GM23338 (cell line): ENCODE results near the gene LMNTD2. TPM values are rescaled to one million over a fixed set of nuclear protein-coding genes. Genes with fewer than 3 reads are reported as not detected.

Experiments
- ATAC-seq: fragments of 200-7000 bp; cut with Tn5 transposase; 3 replicates; pipeline ENCODE4 v1.9.1; 2020
- DNase-seq: peaks from one replicate; pipeline ENCODE4 v3.0.0-alpha.2; 2015; ENCODE audit warnings: low spot score
- H2AFZ ChIP-seq: fragments of 200-600 bp; sonication (generic); 2 replicates; pipeline ENCODE4 v1.8.0; 2016; ENCODE audit warnings: antibody characterized with exemption, mild to moderate bottlenecking, moderate library complexity
- H3F3A ChIP-seq: fragments of 200-600 bp; sonication (generic); replicated peaks from 2 replicates; pipeline ENCODE4 v1.8.0; 2017; ENCODE audit warnings: antibody characterized with exemption, mixed run types, low read depth
- H3K27ac ChIP-seq: fragments of 200-600 bp; sonication (generic); 2 replicates; pipeline ENCODE4 v1.6.1; 2016; ENCODE audit warnings: low read depth
- H3K27me3 ChIP-seq: fragments of 200-600 bp; sonication (generic); 2 replicates; pipeline ENCODE4 v1.8.0; 2016; ENCODE audit warnings: mild to moderate bottlenecking, mixed run types, moderate library complexity; ENCODE audit not compliant: insufficient read depth
- H3K36me3 ChIP-seq: fragments of 200-600 bp; sonication (generic); 2 replicates; pipeline ENCODE4 v1.8.0; 2016; ENCODE audit warnings: mild to moderate bottlenecking; ENCODE audit not compliant: insufficient read depth
- H3K4me1 ChIP-seq: fragments of 200-600 bp; sonication (generic); 2 replicates; pipeline ENCODE4 v1.8.0; 2016; ENCODE audit warnings: mild to moderate bottlenecking, moderate library complexity; ENCODE audit not compliant: insufficient read depth
- H3K4me2 ChIP-seq: fragments of 200-600 bp; sonication (generic); 2 replicates; pipeline ENCODE4 v1.7.1; 2017; ENCODE audit warnings: mixed run types
- H3K4me3 ChIP-seq: fragments of 200-600 bp; sonication (generic); 2 replicates; pipeline ENCODE4 v1.6.1; 2016; ENCODE audit warnings: mixed run types
- H3K79me2 ChIP-seq: fragments of 200-600 bp; sonication (generic); replicated peaks from 2 replicates; pipeline ENCODE4 v1.8.0; 2017; ENCODE audit warnings: mild to moderate bottlenecking; ENCODE audit not compliant: insufficient read depth
- H3K9me2 ChIP-seq: fragments of 200-600 bp; sonication (generic); 2 replicates; pipeline ENCODE4 v1.8.0; 2017; ENCODE audit not compliant: insufficient read depth
- H4K20me1 ChIP-seq: fragments of 200-600 bp; sonication (generic); replicated peaks from 2 replicates; pipeline ENCODE4 v1.8.0; 2017; ENCODE audit warnings: mild to moderate bottlenecking; ENCODE audit not compliant: insufficient read depth
- H3K27ac Mint-ChIP-seq: 2 replicates; pipeline ENCODE4 v1.8.0; 2020; ENCODE audit warnings: inconsistent platforms, mild to moderate bottlenecking, moderate library complexity, mixed read lengths
- H3K27me3 Mint-ChIP-seq: 3 replicates; pipeline ENCODE4 v1.8.0; 2022; ENCODE audit warnings: low read depth, mild to moderate bottlenecking, moderate library complexity, mixed read lengths, inconsistent platforms; ENCODE audit not compliant: insufficient read depth, poor library complexity
- H3K36me3 Mint-ChIP-seq: 3 replicates; pipeline ENCODE4 v1.8.0; 2021; ENCODE audit warnings: low read depth, mild to moderate bottlenecking, inconsistent platforms, moderate library complexity, mixed read lengths
- H3K4me1 Mint-ChIP-seq: 3 replicates; pipeline ENCODE4 v1.8.0; 2020; ENCODE audit warnings: mild to moderate bottlenecking, inconsistent platforms, mixed read lengths
- H3K4me3 Mint-ChIP-seq: 3 replicates; pipeline ENCODE4 v1.8.0; 2021; ENCODE audit warnings: moderate library complexity, mild to moderate bottlenecking, inconsistent platforms, mixed read lengths
- H3K9me3 Mint-ChIP-seq: 3 replicates; pipeline ENCODE4 v1.8.0; 2020; ENCODE audit warnings: moderate library complexity, mild to moderate bottlenecking, inconsistent platforms, mixed read lengths
- CREB1 ChIP-seq: fragments of 250-450 bp; sonication (Bioruptor Pico); IDR thresholded peaks from 2 replicates; pipeline ENCODE4 v1.5.0; 2020; ENCODE audit warnings: low read depth, mild to moderate bottlenecking, moderate library complexity
- CTCF ChIP-seq, 2 experiments: fragments of 200-600 bp in 1 of 2; sonication (generic) in 1 of 2; conservative IDR thresholded peaks; 2 replicates each; pipeline versions ENCODE4 v1.5.1 to v1.6.1; 2016 to 2017; ENCODE audit warnings: antibody characterized with exemption in 2 of 2, low read depth in 2 of 2, mild to moderate bottlenecking in 2 of 2, moderate library complexity in 1 of 2
- ETS1 ChIP-seq: IDR thresholded peaks from 2 replicates; pipeline ENCODE4 v1.6.1; 2016; ENCODE audit warnings: antibody characterized with exemption
- EZH2phosphoT487 ChIP-seq: fragments of 200-600 bp; sonication (generic); IDR thresholded peaks from one replicate; pipeline ENCODE4 v1.8.1; 2018; ENCODE audit warnings: antibody characterized with exemption; ENCODE audit not compliant: unreplicated experiment
- JUNB ChIP-seq: IDR thresholded peaks from one replicate; pipeline ENCODE4 v1.6.1; 2016; ENCODE audit warnings: antibody characterized with exemption; ENCODE audit not compliant: unreplicated experiment
- POLR2AphosphoS5 ChIP-seq: IDR thresholded peaks from 2 replicates; pipeline ENCODE4 v1.6.1; 2016; ENCODE audit warnings: antibody characterized with exemption, low read depth
- ZNF114 ChIP-seq: fragments of 250-450 bp; sonication (Bioruptor Pico); IDR thresholded peaks from 2 replicates; pipeline ENCODE4 v1.5.0; 2020; ENCODE audit warnings: mild to moderate bottlenecking, moderate library complexity
- ZNF331 ChIP-seq: fragments of 250-450 bp; sonication (Bioruptor Pico); IDR thresholded peaks from 2 replicates; pipeline ENCODE4 v1.5.0; 2020; ENCODE audit warnings: low read depth, mild to moderate bottlenecking, moderate library complexity
- ZNF462 ChIP-seq: fragments of 250-450 bp; sonication (Bioruptor Pico); IDR thresholded peaks from 2 replicates; pipeline ENCODE4 v1.5.0; 2020; ENCODE audit warnings: mild to moderate bottlenecking, moderate library complexity
- polyA plus RNA-seq: library from polyadenylated mRNA; unstranded; fragments of >200 nt; fragmentation: Nextera tagmentation; extraction: Ambion mirVana; gene quantifications from 2 replicates; pipeline ENCODE4 v1.2.1, GENCODE V29; 2016
- total RNA-seq: library from RNA; depleted of rRNA; stranded (reverse); fragments of >200 nt; shearing (Covaris generic); gene quantifications from 2 replicates; pipeline ENCODE4 v1.2.3, GENCODE V29; 2014

The LMNTD2 gene
- total and polyA plus RNA-seq, 2 experiments from 2014 or later, result 1.3 to 2.1 TPM

- no peaks in the 10 kb centered on the region; the same call in 2 of the 3 replicates for H3K36me3 Mint-ChIP-seq
- Histone ChIP-seq H3K27me3 (peaks cover 11% of the 10 kb centered on the region; the same call in 1 of the 2 replicates), H3K27ac (no peak overlapping the region), H3K4me3 (peak overlapping the region; percentile 59), H3K9me2 (no peaks in the 10 kb centered on the region), H3F3A (peaks cover 3% of the 10 kb centered on the region), H3K4me1 (peaks cover 20% of the 10 kb centered on the region; the same call in 1 of the 2 replicates), H3K36me3 (no peaks in the 10 kb centered on the region), H3K79me2 (no peaks in the 10 kb centered on the region), H4K20me1 (peaks cover 5% of the 10 kb centered on the region), H3K4me2 (peak overlapping the region; percentile 81), H2AFZ (no peak overlapping the region)
- peaks cover 11% of the 10 kb centered on the region for H3K4me1 Mint-ChIP-seq
- ATAC-seq (peak; percentile 9), DNase-seq (no peak)
- no peaks in the 10 kb centered on the region for H3K9me3 Mint-ChIP-seq
- peaks cover 22% of the 10 kb centered on the region for H3K27me3 Mint-ChIP-seq
- H3K4me3 Mint-ChIP-seq, result peak overlapping the region; percentile 75
- no peak overlapping the region for H3K27ac Mint-ChIP-seq
- TF ChIP-seq ZNF462 (CRISPR knock-in tag) (no peak), ETS1 (no peak), ZNF331 (CRISPR knock-in tag) (no peak), POLR2AphosphoS5 (no peak), CREB1 (CRISPR knock-in tag) (no peak), CTCF (conservative IDR thresholded peaks at IDR 0.05; ENCODE audit: low read depth in 2 of 2) (no peak), JUNB (no peak), ZNF114 (no peak), EZH2phosphoT487 (no peak)
These were observed 7.2 kb upstream of the LMNTD2 start for GRCh38 chr11:567629-568292.
